ENCODE results near the gene MACROD2. TPM values are rescaled to one million over a fixed set of nuclear protein-coding genes. Genes with fewer than 3 reads are reported as not detected.
A peak's percentile ranks its signal among the peaks of the same experiment; 100 is the strongest.

Gene MACROD2
- total and polyA plus RNA-seq, 2 of the 4 experiments (the other 2 are of a cell fraction) = not detected

DNA sequence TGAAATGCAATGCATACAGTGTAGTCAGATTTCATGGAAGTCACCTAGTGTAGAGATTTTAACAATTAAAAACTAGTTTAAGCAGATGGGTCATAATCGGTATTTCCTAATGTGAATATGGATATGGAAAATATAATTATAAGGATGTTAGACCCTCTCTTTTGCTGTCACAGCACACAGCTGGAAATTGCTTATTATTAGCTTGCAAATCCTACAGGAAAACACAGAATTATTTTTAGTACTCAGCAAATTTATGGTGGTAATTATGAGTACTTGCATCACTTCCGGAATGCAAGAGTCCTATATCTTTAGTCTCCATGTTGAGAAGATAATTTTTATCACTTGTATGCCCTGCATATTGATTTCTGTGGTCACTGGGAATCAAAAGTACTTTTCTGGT is 1584.4 kb downstream of the MACROD2 start:
- in situ Hi-C loops (cut with MboI; ENCODE audit: low sequenced_read_pairs) (no loop called here), dilution Hi-C loops (cut with HindIII; ENCODE audit: low sequenced_read_pairs, unreplicated experiment) (no loop called here), intact Hi-C loops (cut with micrococcal nuclease) (no loop called here)
- H2BK120ac ChIP-seq (ENCODE audit: low read depth, low read length) = no peak overlapping the region
- no peak overlapping the region for H2BK20ac ChIP-seq (ENCODE audit: low read depth, low read length)
- H2BK15ac ChIP-seq (ENCODE audit: low read depth, low read length) = no peak overlapping the region
- H4K20me1 ChIP-seq (ENCODE audit: insufficient read depth, low read length) = no peaks in the 10 kb centered on the region
- H3K23ac ChIP-seq (ENCODE audit: low read depth, low read length) = no peak overlapping the region
- H3K79me1 ChIP-seq (ENCODE audit: low read depth in 1 of 2, low read length in 2 of 2) = no peaks in the 10 kb centered on the region
- H3K27ac ChIP-seq (ENCODE audit: insufficient read depth, low read length) = no peak overlapping the region
- WGBS, 2 experiments (ENCODE audit: extremely low coverage in 2 of 2, insufficient read length in 1 of 2) = no CpG with 5 or more reads among the region's 2 CpGs
- no peak overlapping the region for H4K8ac ChIP-seq (ENCODE audit: low read depth in 2 of 2, low read length in 2 of 2)
- no peak overlapping the region for H3K14ac ChIP-seq (replicated peaks; ENCODE audit: low read depth, low read length)
- no peak for ATAC-seq (ENCODE audit: low read depth)
- H3K9ac ChIP-seq (ENCODE audit: low read depth, low read length) = no peak overlapping the region
- no peak overlapping the region for H3K18ac ChIP-seq (ENCODE audit: low read depth, low read length)
- H2AK5ac ChIP-seq (ENCODE audit: low read depth, low read length) = no peak overlapping the region
- no peak overlapping the region for H2BK5ac ChIP-seq (ENCODE audit: low read depth, low read length, poor library complexity, severe bottlenecking)
- H4K91ac ChIP-seq (ENCODE audit: insufficient read depth, low read depth, low read length) = no peak overlapping the region
- no peak overlapping the region for H3K56ac ChIP-seq (ENCODE audit: extremely low read depth, insufficient read depth, low read length)
- no peak overlapping the region for H2AK9ac ChIP-seq (replicated peaks; ENCODE audit: low read depth, low read length, poor library complexity)
- no peaks in the 10 kb centered on the region for H3K36me3 ChIP-seq (ENCODE audit: control insufficient read depth, insufficient read depth, low read length)
- no peak overlapping the region for H3K4me3 ChIP-seq (ENCODE audit: insufficient read depth, low read depth, low read length)
- CTCF ChIA-PET = no interaction called here
- no TSS peak for BruUV-seq (replicated peaks)
- POLR2A ChIA-PET (ENCODE audit: unreplicated experiment) = no interaction called here
- TF ChIP-seq MAFK (IDR thresholded peaks at IDR 0.05; ENCODE audit: low read depth, low read length) (0 out of 2 replicates have a peak, but pooled peaks have one; percentile 8), NFE2L2 (IDR thresholded peaks at IDR 0.05; ENCODE audit: low read depth, low read length) (no peak)
- peaks cover 1% of the 10 kb centered on the region; the same call in 1 of the 2 replicates for H3K9me3 ChIP-seq (ENCODE audit: control insufficient read depth, insufficient read depth, low read length)
- no peak overlapping the region for H3K4ac ChIP-seq (ENCODE audit: low read depth, low read length)
- no peaks in the 10 kb centered on the region; the same call in 1 of the 2 replicates for H3K27me3 ChIP-seq (ENCODE audit: control insufficient read depth, insufficient read depth, low read length)
- H2AFZ ChIP-seq (replicated peaks; ENCODE audit: low read length, poor library complexity) = no peak overlapping the region
- no peaks in the 10 kb centered on the region for H3K9me1 ChIP-seq (ENCODE audit: insufficient read depth, low read length)
- no peak overlapping the region for H3K4me2 ChIP-seq (ENCODE audit: low read depth, low read length)
- no peaks in the 10 kb centered on the region; the same call in 1 of the 2 replicates for H3K4me1 ChIP-seq (ENCODE audit: control insufficient read depth, insufficient read depth, low read length)
- no peak for DNase-seq
- H4K5ac ChIP-seq (ENCODE audit: low read depth, low read length) = no peak overlapping the region

Measured in IMR-90 (cell line).